Measurements from ENCODE around the gene ALDH1A2.

GRCh38 chr15:58064980-58065444 is 499 bp downstream of the ALDH1A2 start:
- no peak for TF ChIP-seq CTCF (IDR thresholded peaks at IDR 0.05)
- no peak for TF ChIP-seq POLR2A (IDR thresholded peaks at IDR 0.05)

All from right lobe of liver (tissue), 4 donors.